Measurements from ENCODE around the gene ZMIZ1. TPM values are rescaled to one million over a fixed set of nuclear protein-coding genes. Genes with fewer than 3 reads are reported as not detected.

The ZMIZ1 gene
- total RNA-seq, 2 experiments from 2014 or later = 14.6 to 15.5 TPM

DNA sequence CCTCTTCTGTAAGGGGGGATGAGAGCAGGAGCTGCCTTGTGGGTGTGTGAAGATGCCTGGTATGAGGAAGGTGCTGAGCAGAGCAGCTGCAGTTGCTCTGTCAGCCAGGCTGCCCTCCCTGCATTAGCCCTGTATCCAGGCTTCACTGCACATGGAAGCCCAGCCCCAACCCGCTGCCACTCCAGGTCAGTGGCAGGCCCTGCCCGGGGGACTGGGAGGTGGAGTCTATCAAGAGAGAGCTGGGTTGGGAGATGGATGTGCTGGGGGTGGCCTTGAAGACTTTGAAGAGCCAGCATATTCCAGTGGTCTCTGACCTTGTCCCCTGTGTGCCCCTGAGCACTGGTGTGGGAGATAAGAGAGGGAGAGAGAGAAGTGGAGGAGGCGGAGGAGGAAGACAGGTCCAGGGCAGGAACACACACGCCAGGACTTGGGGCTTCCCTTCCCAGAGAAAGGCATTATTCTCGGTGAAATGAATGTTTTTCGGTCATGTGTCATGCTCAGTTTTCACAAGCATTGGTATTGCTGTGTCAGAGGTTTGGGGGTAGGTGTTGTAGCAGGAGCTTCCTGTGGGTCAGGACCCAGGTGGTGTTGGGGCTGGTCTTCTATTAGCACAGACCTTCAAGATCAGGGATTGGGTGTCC is 281.1 kb downstream of the ZMIZ1 start:
- DNase-seq (peak in 1 of 14 experiments; percentile 23), ATAC-seq (ENCODE audit: poor library complexity) (no peak)
- H3K36me3 ChIP-seq (ENCODE audit: insufficient read depth, low read length) = peaks cover 60% of the 10 kb centered on the region
- intact Hi-C loops (cut with DNase I, micrococcal nuclease) = loop anchor here in 1 of 2 experiments (2.0 to 10.0 kb wide), 5 partner anchors 58 to 1313 kb away; no protein-coding TSS in a partner anchor
- ChIA-PET POLR2A (no interaction called here), CTCF (no interaction called here)
- no peaks in the 10 kb centered on the region for H3K9me3 ChIP-seq (ENCODE audit: control insufficient read depth in 1 of 2, insufficient read depth in 1 of 2, low read length in 2 of 2)
- Mint-ChIP-seq H3K4me1 (ENCODE audit: low read depth) (peaks cover 27% of the 10 kb centered on the region), H3K27ac (peak overlapping the region; percentile 81), H3K36me3 (ENCODE audit: low read depth) (peaks cover 65% of the 10 kb centered on the region), H3K9me3 (no peaks in the 10 kb centered on the region), H3K27me3 (no peaks in the 10 kb centered on the region), H3K4me3 (peak overlapping the region; percentile 85)
- H3K4me1 ChIP-seq (ENCODE audit: insufficient read depth, low read length) = peaks cover 59% of the 10 kb centered on the region
- H3K4me3 ChIP-seq (ENCODE audit: low read length) = no peak overlapping the region
- no peak overlapping the region for H3K27ac ChIP-seq (ENCODE audit: low read depth in 1 of 2, low read length in 2 of 2)
- TF ChIP-seq, protein P1, sequence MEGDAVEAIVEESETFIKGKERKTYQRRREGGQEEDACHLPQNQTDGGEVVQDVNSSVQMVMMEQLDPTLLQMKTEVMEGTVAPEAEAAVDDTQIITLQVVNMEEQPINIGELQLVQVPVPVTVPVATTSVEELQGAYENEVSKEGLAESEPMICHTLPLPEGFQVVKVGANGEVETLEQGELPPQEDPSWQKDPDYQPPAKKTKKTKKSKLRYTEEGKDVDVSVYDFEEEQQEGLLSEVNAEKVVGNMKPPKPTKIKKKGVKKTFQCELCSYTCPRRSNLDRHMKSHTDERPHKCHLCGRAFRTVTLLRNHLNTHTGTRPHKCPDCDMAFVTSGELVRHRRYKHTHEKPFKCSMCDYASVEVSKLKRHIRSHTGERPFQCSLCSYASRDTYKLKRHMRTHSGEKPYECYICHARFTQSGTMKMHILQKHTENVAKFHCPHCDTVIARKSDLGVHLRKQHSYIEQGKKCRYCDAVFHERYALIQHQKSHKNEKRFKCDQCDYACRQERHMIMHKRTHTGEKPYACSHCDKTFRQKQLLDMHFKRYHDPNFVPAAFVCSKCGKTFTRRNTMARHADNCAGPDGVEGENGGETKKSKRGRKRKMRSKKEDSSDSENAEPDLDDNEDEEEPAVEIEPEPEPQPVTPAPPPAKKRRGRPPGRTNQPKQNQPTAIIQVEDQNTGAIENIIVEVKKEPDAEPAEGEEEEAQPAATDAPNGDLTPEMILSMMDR (IDR thresholded peaks at IDR 0.05) = no peak
- H3K27me3 ChIP-seq (ENCODE audit: control insufficient read depth in 1 of 2, insufficient read depth in 2 of 2, low read length in 2 of 2) = no peaks in the 10 kb centered on the region

DNA sequence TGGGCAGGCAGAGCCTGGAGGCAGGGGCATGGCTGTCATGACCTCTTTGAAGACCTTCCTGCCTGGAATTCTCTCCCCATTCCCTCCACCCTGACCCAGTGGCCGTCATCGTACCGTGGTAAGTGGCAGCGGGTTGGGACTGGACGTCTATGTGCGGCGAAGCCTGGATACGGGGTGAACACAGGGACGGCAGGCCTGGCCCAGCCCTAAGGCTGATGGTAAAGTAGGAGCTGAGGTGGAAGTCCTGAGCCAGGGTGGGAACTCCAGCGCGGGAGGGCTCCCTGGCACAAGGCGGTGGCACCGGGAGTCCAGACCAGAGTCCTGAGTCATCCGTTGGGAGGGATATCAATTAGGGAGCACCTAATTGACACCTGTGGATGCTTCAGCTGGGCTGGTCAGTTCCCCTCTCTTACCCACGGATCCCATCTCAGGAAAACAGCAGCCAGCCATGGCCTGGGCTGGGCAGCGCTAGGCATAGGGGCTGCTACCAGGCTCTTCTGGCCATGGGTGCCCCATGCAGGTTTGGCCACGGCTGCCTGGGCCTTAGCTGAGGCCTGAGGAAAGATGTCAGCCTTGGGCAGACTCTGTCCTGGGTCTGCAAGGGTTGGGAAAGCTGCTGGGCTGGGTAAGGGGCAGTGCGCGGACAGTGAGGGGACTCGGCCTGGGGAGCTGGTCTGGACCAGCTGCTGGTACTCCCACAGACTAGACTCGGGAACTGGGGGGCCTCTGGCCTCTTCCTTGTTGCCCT is 281.8 kb downstream of the ZMIZ1 start:
- H3K4me3 Mint-ChIP-seq = no peak overlapping the region
- no peak overlapping the region for H3K4me3 ChIP-seq (ENCODE audit: low read length)
- H3K27me3 ChIP-seq (ENCODE audit: control insufficient read depth in 1 of 2, insufficient read depth in 2 of 2, low read length in 2 of 2) = no peaks in the 10 kb centered on the region
- no peak overlapping the region for H3K27ac Mint-ChIP-seq
- H3K27me3 Mint-ChIP-seq = no peaks in the 10 kb centered on the region
- POLR2A ChIA-PET = no interaction called here
- CTCF ChIA-PET = no interaction called here
- H3K4me1 Mint-ChIP-seq (ENCODE audit: low read depth) = peaks cover 27% of the 10 kb centered on the region
- intact Hi-C loops (cut with DNase I, micrococcal nuclease) = no loop called here
- H3K9me3 Mint-ChIP-seq = no peaks in the 10 kb centered on the region
- H3K36me3 ChIP-seq (ENCODE audit: insufficient read depth, low read length) = peaks cover 65% of the 10 kb centered on the region
- no peaks in the 10 kb centered on the region for H3K9me3 ChIP-seq (ENCODE audit: control insufficient read depth in 1 of 2, insufficient read depth in 1 of 2, low read length in 2 of 2)
- TF ChIP-seq, protein P1 (IDR thresholded peaks at IDR 0.05) = no peak
- DNase-seq (peak in 2 of 14 experiments; percentile 13 to 30), ATAC-seq (ENCODE audit: poor library complexity) (no peak)
- peaks cover 56% of the 10 kb centered on the region for H3K4me1 ChIP-seq (ENCODE audit: insufficient read depth, low read length)
- no peak overlapping the region for H3K27ac ChIP-seq (ENCODE audit: low read depth in 1 of 2, low read length in 2 of 2)
- peaks cover 72% of the 10 kb centered on the region for H3K36me3 Mint-ChIP-seq (ENCODE audit: low read depth)

DNA sequence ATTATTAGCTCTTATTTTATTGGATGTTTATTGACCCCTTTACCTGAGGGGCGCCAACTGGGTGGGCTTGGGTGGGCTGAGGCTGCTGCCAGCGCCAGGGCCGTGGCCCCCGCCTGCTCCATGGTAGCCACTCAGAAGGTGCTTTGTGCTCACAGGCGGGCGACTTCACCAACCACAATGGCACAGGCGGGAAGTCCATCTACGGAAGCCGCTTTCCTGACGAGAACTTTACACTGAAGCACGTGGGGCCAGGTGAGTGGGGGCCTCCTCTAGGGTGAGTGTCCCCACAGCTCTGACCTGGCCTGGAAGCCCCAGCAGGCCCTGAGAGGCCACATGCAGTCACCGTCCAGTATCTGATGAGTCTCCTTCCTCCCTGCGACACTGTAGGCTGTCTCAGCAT is 282.6 kb downstream of the ZMIZ1 start:
- Mint-ChIP-seq H3K9me3 (no peaks in the 10 kb centered on the region), H3K27ac (no peak overlapping the region), H3K36me3 (ENCODE audit: low read depth) (peaks cover 80% of the 10 kb centered on the region), H3K4me1 (ENCODE audit: low read depth) (peaks cover 27% of the 10 kb centered on the region), H3K27me3 (no peaks in the 10 kb centered on the region), H3K4me3 (no peak overlapping the region)
- H3K4me1 ChIP-seq (ENCODE audit: insufficient read depth, low read length) = peaks cover 54% of the 10 kb centered on the region
- no peak overlapping the region for H3K27ac ChIP-seq (ENCODE audit: low read depth in 1 of 2, low read length in 2 of 2)
- H3K36me3 ChIP-seq (ENCODE audit: insufficient read depth, low read length) = peaks cover 68% of the 10 kb centered on the region
- ATAC-seq (ENCODE audit: poor library complexity) (no peak), DNase-seq (peak in 2 of 14 experiments; percentile 4 to 29)
- intact Hi-C loops (cut with DNase I, micrococcal nuclease) = no loop called here
- ChIA-PET CTCF (no interaction called here), POLR2A (no interaction called here)
- no peaks in the 10 kb centered on the region for H3K9me3 ChIP-seq (ENCODE audit: control insufficient read depth in 1 of 2, insufficient read depth in 1 of 2, low read length in 2 of 2)
- TF ChIP-seq, protein P1 (IDR thresholded peaks at IDR 0.05) = no peak
- H3K27me3 ChIP-seq (ENCODE audit: control insufficient read depth in 1 of 2, insufficient read depth in 2 of 2, low read length in 2 of 2) = no peaks in the 10 kb centered on the region
- no peak overlapping the region for H3K4me3 ChIP-seq (ENCODE audit: low read length)

All from CD4-positive, alpha-beta T cell (primary cell).